NCI-H187 treated with DMSO at 0.1 percent for 48 hours (cell line): ENCODE data around the gene FBH1.
"Not testable (repeated sequence)": the region's sequence is repeated elsewhere in the genome, so short reads cannot be mapped to it uniquely, and the experiment has no call there.

ENCODE experiments used
- DNase-seq: peaks from one replicate; lab custom pipeline; 2025; lab: John Stamatoyannopoulos, UW

Gene FBH1

DNA sequence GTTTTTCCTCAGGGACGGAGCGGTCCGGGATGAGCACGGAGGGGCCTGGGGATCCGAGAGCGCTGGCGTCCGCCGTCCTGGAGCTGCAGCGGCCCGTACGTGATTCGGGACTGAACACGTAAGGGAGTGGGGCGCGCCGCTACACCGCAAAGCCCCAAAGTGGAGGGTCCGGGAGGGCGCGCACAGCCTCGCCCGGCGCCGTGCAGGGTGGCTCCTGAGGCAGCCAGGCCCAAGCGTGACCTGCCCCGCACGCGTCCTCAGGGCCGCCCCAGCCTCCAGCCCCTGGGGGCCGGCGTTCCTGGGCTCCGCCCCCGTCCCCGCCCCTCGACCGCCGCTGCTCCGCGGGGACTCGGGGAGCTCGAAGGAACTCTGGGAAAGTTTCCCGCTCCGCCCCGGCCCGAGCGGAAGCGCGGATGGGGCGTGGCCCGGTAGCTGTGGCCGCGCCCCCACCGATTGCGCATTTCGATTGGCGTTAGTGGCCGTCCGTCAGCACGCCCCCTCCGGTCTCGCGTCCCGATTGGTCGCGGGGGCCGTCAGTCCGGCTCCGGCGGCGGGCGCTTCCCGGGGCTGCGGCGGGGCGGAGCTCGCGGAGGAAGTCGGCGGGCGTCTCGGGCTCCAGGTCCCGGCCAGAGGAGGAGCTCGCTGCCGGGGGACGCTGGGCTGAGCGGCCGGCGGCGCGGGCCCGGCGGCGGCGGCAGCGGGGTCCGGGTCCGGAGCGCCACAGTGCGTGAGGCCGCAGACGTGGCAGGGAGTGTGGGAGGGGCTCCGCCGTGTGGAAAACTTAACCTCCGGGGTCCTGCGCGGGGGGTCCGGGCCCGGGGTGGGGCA lies at the start of gene FBH1, which contains the start of gene ANKRD16:
Gene FBH1 (plus strand): TSS at position 620 of the 828 bp plus-strand sequence. CDS start 103 bp downstream, at position 723.
Gene ANKRD16 (minus strand): TSS at position 270 of the 828 bp plus-strand sequence. CDS start 539 bp downstream, outside the sequence.
- DNase-seq: peak; percentile 59

GRCh38 chr10:5840314-5841307 lies 49.4 kb upstream of the FBH1 start:
- DNase-seq: no peak

GRCh38 chr10:5841965-5842364 lies 48.1 kb upstream of the FBH1 start:
- DNase-seq: no peak

- DNase-seq: no peak
Observed at GRCh38 chr10:5843686-5844344, 46.2 kb upstream of the FBH1 start.

DNA sequence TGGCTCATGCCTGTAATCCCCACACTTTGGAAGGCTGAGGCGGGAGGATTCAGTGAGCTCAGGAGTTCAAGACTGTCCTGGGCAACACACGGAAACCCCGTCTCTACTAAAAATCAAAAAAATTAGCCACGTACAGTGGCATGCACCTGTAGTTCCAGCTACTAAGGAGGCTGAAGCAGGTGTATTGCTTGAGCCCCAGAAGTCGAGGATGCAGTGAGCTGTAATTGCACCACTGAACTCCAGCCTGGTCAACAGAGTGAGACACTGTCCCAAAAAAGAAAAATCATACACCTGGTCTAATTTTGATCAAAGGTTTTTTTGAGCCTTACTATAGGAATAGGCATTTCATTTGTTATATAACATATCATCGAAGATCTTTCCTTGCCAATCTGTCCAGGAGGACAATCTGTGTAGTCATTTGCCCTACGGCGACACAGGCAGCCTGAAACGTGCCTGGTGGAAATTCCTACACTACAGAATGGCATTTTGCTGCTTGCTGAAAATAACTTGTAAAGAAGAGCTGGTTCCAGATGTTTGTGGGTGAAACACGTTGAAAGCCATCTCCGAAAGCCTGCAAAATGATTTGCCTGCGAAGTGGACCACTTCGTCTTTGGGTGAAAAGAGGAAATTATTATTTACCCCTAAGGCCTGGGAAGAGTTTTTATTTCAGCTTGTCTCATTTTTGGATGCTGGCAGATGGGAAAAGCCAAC lies 45.5 kb upstream of the FBH1 start:
- no peak for DNase-seq

DNA sequence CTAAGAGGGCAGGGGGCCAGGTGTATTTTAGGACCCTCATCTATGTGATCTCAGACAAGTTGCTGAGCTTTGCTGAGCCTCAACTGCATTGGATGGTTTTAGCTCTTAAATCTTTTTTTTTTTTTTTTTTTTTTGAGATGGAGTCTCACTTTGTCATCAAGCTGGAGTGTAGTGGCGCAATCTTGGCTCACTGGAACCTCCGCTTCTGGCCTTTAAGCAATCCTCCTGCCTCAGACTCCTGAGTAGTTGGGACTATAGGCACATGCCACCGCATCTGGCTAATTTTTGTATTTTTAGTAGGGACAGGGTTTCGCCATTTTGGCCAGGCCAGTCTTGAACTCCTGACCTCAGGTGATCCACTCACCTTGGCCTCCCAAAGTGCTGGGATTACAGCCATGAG lies 43.4 kb upstream of the FBH1 start:
- DNase-seq: not testable (repeated sequence)

DNA sequence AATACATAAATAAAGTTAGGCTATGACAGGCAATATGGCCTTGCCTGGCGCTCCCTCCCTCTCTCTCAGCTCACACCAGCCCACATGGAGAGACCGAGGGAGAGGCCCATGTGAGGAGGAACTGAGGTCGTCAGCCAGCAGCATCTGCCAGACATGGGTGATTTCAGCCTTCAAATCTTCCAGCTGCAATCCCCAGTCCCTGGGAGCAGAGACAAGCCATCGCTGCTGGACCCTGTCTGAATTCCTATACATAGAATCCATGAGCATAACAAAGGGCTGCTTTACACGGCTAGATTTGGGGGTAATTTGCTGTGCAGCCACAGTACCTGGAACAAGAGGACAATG lies 35.9 kb upstream of the FBH1 start:
- DNase-seq: no peak

- DNase-seq: no peak
Observed at GRCh38 chr10:5855979-5856700, 33.9 kb upstream of the FBH1 start.

DNA sequence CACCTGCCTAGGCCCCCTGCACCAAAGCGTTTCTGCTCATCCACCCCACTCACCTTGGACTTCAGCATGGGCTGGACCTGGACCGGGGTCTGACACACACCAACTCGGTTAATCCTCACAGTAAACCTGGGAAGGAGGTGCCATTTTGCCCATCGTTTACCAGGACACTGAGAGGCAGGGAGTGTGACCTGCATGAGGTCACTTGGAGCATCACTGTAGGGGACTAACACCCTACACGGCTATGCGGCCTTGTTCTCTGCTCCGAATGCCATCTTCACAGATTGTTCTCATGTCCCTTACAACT lies 33.4 kb upstream of the FBH1 start:
- DNase-seq: no peak

- no peak for DNase-seq
Observed at GRCh38 chr10:5858811-5859210, 31.2 kb upstream of the FBH1 start.

DNA sequence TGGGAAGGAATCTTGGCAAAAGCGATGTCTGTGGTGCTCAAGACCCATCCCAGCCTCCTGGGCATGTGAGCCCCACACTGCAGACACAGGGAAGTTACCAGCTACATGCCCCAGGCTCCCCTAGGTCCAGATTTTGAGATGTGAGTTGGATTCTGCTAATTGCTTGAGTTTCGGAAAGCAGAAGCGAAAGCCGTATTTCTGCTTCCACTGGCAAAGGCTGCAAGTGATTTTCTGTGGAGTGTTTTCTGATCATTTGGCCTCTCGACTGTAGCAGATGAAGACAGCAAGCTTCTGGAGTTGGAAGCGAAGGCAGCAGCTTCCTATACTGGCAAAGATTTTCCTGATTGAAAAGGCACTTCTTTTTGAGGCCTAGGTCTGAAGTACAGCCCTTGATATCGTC lies 30.0 kb upstream of the FBH1 start:
- DNase-seq: no peak

DNA sequence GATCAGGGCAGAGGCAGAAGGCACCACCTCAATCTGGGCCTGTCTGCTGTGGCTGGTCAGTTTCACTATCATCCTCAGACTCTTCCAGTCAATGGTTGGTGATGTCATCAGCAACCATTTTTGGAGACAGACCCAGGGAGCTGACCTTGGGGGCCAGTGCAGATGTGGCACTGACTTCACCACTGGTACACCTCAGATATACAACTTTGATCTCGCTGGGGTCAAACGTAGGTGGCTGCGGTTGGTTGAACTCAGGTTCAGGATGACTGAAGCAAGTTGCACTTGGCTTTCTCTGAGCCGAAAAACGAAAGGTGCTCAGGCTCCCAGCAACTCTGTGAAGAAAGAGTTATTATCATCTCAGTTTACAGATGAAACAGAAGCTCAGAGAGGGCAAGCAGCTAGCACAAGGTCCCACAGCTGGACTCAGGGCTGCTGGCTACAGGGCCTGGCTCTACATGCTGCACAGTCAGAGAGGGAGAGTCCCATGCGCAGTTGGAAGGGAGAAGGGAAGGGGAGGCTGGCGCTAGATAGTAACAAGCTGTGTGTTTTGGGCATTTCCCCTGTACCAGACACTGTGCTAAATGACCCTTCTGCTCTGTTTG lies 27.6 kb upstream of the FBH1 start:
- DNase-seq: no peak

DNA sequence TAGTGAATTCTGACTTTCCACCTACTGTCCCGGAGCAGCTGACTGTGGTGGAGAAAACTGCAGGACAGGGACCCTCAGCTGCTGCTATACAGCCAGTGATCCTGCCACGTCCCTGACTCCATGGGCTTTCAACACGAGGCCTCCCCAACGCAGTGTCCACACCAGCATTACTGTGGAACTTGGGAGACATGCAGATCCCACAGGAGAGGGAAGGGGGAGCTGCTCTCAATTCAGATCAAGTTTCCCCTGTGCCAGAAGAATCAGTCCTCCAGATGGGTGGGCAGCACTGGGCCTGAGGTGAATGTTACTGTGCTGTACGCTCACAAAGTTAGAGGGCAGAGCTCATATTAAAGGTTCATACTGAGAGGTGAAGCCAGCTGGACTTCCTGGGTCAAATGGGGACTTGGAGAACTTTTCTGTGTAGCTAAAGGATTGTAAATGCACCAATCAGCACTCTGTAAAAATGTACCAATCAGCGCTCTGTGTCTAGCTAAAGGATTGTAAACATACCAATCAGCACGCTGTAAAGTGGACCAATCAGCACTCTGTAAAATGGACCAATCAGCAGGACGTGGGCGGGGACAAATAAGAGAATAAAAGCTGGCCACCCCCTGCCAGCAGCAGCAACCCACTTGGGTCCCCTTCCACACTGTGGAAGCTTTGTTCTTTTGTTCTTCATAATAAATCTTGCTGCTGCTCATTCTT lies 26.9 kb upstream of the FBH1 start:
- not testable (repeated sequence) for DNase-seq

DNA sequence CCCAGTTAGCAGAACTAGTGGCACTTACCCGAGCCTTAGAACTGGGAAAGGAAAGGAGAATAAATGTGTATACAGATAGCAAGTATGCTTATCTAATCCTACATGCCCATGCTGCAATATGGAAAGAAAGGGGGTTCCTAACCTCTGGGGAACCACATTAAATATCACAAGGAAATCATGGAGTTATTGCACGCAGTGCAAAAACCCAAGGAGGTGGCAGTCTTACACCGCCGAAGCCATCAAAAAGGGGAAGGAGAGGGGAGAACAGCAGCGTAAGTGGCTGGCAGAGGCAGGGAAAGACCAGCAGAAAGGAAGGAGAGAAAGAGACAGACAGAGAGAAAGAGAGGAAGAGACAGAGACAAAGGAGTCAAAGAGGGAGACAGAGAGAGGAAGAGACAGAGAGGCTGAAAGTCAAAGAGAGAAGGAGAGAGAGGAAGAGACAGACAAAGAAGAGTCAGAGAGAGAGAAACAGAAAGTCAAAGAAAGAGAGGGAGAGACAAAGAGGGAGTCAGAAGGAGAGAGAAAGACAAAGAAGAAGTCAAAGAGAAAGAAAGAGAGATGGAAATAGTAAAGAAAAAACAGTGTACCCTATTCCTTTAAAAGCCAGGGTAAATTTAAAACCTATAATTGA lies 23.5 kb upstream of the FBH1 start:
- not testable (repeated sequence) for DNase-seq

GRCh38 chr10:5867091-5867615 lies 22.9 kb upstream of the FBH1 start:
- not testable (repeated sequence) for DNase-seq

- not testable (repeated sequence) for DNase-seq
Observed at GRCh38 chr10:5868383-5868782, 21.7 kb upstream of the FBH1 start.

- no peak for DNase-seq
Observed at GRCh38 chr10:5869156-5869555, 20.9 kb upstream of the FBH1 start.

- no peak for DNase-seq
Observed at GRCh38 chr10:5871596-5871995, 18.4 kb upstream of the FBH1 start.

DNA sequence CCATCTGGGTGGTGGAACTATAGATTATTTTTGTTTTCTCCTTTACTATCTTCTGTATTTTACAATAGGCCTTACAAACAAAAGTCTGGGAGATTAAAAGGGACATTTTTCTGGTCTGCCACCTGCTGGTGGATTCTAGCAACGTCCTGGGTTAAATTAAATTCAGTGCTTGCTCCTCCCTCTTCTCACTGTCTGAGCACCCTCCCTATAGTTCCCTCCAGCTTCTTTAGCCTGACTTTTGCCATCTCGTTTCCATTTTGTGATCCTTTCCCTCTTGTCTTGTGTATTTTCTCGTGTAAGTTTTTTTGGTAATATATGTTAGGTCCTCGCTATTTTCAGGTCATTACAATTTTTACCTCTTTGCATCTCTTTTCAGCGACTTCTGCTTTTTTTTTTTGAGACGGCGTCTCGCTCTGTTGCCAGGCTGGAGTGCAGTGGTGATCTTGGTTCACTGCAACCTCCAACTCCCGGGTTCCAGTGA lies 16.5 kb upstream of the FBH1 start:
- DNase-seq: peak; percentile 0
